PC-9 (cell line): ENCODE measurements around the gene PQBP1. TPM values are rescaled to one million over a fixed set of nuclear protein-coding genes. Genes with fewer than 3 reads are reported as not detected.
"Not testable (repeated sequence)": the region's sequence is repeated elsewhere in the genome, so short reads cannot be mapped to it uniquely, and the experiment has no call there.

Experiments used
- BruUV-seq: library from RNA; stranded (reverse); fragments of 400-500 nt; replicated peaks from 2 replicates; lab custom pipeline; 2021; lab: Mats Ljungman, UMichigan
- CTCF ChIA-PET: fragments of 300-600 bp; sonication (Branson Sonifier 250); formaldehyde crosslinking; loops from one replicate; lab custom pipeline; 2022; ENCODE audit warnings: antibody characterized with exemption; lab: Charles Lee
- POLR2A ChIA-PET: fragments of 300-600 bp; sonication (Branson Sonifier 250); formaldehyde crosslinking; loops from one replicate; lab custom pipeline; 2022; ENCODE audit warnings: antibody characterized with exemption; ENCODE audit not compliant: unreplicated experiment; lab: Charles Lee
- DNase-seq, 2 experiments: peaks; one replicate each; pipeline versions ENCODE4 v3.0.0 to v3.0.0-alpha.2; 2015 to 2022; ENCODE audit warnings: mixed read lengths in 1 of 2
- H2AFZ ChIP-seq: fragments of 200-600 bp; sonication (generic); 2 replicates; pipeline ENCODE4 v1.8.1; 2017; ENCODE audit warnings: antibody characterized with exemption
- H3F3A ChIP-seq: fragments of 200-600 bp; sonication (generic); 2 replicates; pipeline ENCODE4 v1.8.1; 2017; ENCODE audit warnings: antibody characterized with exemption, mild to moderate bottlenecking, low read depth; ENCODE audit not compliant: insufficient read depth
- H3K27ac ChIP-seq: fragments of 200-600 bp; sonication (generic); 2 replicates; pipeline ENCODE4 v1.6.1; 2016; ENCODE audit warnings: mixed run types
- H3K27me3 ChIP-seq: fragments of 200-600 bp; sonication (generic); 2 replicates; pipeline ENCODE4 v1.6.1; 2016; ENCODE audit warnings: low read depth, mixed run types; ENCODE audit not compliant: insufficient read depth
- H3K36me3 ChIP-seq: fragments of 200-600 bp; sonication (generic); 2 replicates; pipeline ENCODE4 v1.6.1; 2016; ENCODE audit warnings: low read depth, mixed run types
- H3K4me1 ChIP-seq: fragments of 200-600 bp; sonication (generic); replicated peaks from 2 replicates; pipeline ENCODE4 v1.6.1; 2016; ENCODE audit warnings: mixed run types; ENCODE audit not compliant: insufficient read depth
- H3K4me2 ChIP-seq: fragments of 200-600 bp; sonication (generic); 2 replicates; pipeline ENCODE4 v1.6.1; 2017; ENCODE audit warnings: mixed run types
- H3K4me3 ChIP-seq: fragments of 200-600 bp; sonication (generic); 2 replicates; pipeline ENCODE4 v1.6.1; 2016; ENCODE audit warnings: mixed run types
- H3K79me2 ChIP-seq: fragments of 200-600 bp; sonication (generic); 2 replicates; pipeline ENCODE4 v1.6.1; 2017; ENCODE audit warnings: low read depth, mixed run types
- H3K9me2 ChIP-seq: fragments of 200-600 bp; sonication (generic); 2 replicates; pipeline ENCODE4 v1.8.1; 2017; ENCODE audit warnings: mild to moderate bottlenecking; ENCODE audit not compliant: insufficient read depth
- H3K9me3 ChIP-seq: fragments of 200-600 bp; sonication (generic); 2 replicates; pipeline ENCODE4 v1.8.1; 2016; ENCODE audit warnings: low read depth; ENCODE audit not compliant: insufficient read depth
- H4K20me1 ChIP-seq: fragments of 200-600 bp; sonication (generic); 2 replicates; pipeline ENCODE4 v1.8.1; 2017; ENCODE audit not compliant: insufficient read depth
- EZH2 ChIP-seq: fragments of 200-600 bp; sonication (generic); IDR thresholded peaks from 2 replicates; pipeline ENCODE4 v1.8.0; 2017; ENCODE audit warnings: antibody characterized with exemption, low read depth
- intact Hi-C: fragments of 100-400 bp; cut with micrococcal nuclease; formaldehyde crosslinking; loops from one replicate; pipeline ENCODE4 v1.10.0; 2022; ENCODE audit not compliant: unreplicated experiment
- total RNA-seq: library from RNA; stranded (reverse); gene quantifications from 2 replicates; pipeline ENCODE4 v1.2.3, GENCODE V29; 2021
- TF ChIP-seq, protein P1 (sequence below): fragments of 200-600 bp; sonication (generic); conservative IDR thresholded peaks from 2 replicates; pipeline ENCODE4 v1.6.1; 2017; ENCODE audit warnings: mixed run types, antibody characterized with exemption, mild to moderate bottlenecking, moderate library complexity

Gene PQBP1
- total RNA-seq, 1 experiment from 2014 or later = 36.4 TPM

DNA sequence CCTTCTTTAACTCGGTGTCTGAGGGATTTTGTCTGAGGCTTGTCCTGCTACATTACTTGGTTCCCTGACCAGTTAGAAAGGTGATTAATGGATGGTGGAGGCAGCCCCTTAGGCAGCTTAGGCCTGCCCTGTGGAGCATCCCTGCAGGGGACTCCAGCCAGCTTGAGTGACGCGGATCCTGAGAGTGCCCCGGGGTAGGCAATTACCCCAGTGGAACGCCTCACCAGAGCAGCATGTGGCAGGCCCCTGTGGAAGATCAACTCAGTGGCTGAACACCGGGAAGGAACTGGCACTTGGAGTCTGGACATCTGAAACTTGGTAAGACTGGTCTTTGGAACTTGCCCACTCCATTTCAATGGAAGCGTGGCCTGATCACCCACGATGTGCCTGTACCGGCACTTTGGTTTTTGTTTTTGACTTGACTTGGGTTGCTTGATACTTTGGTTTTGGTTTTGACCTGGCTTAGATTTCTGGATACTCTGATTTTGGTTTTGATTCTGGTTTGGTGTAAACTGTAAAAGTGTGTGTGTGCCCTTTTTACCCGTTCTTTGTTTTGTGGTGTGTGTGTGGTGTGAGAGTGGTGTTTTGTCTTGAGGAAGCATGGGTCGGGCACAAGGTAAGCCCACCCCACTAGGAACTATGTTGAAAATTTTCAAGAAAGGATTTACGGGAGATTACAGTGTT, 43.5 kb upstream of the PQBP1 start:
- POLR2A ChIA-PET, intact Hi-C loops, DNase-seq, H3K4me2 ChIP-seq, H3K27me3 ChIP-seq, H3K27ac ChIP-seq, H3K79me2 ChIP-seq, H3K9me3 ChIP-seq, BruUV-seq, CTCF ChIA-PET, H3F3A ChIP-seq, H3K4me1 ChIP-seq, H3K9me2 ChIP-seq, H4K20me1 ChIP-seq, H3K36me3 ChIP-seq, H2AFZ ChIP-seq, H3K4me3 ChIP-seq: not testable (repeated sequence)

DNA sequence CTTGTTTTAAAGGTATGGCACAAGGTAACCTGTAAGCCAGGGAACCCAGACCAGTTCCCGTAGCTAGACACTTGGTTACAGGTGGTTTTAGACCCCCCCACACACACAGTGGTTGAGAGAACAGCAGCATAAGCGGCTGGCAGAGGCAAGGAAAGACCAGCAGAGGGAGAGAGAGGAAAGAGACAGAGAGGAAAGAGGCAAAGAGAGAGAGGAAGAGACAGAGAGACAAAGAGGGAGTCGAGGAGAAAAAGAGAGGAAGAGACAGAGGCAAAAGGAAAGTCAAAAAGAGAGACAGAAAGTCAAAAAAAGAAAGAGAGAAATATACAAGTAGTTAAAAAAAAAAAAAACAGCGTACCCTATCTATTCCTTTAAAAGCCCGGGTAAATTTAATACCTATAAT, 42.8 kb upstream of the PQBP1 start:
- Histone ChIP-seq H3K27ac (no peak overlapping the region), H3K4me2 (no peak overlapping the region), H3K27me3 (no peaks in the 10 kb centered on the region), H3K4me1 (no peaks in the 10 kb centered on the region), H3K36me3 (no peaks in the 10 kb centered on the region), H3K4me3 (no peak overlapping the region), H3K9me3 (no peaks in the 10 kb centered on the region), H3K9me2 (no peaks in the 10 kb centered on the region), H4K20me1 (no peaks in the 10 kb centered on the region), H3K79me2 (no peaks in the 10 kb centered on the region), H3F3A (no peaks in the 10 kb centered on the region), H2AFZ (no peak overlapping the region)
- BruUV-seq = no TSS peak
- intact Hi-C loops = no loop called here
- POLR2A ChIA-PET = no interaction called here
- DNase-seq = no peak
- CTCF ChIA-PET = no interaction called here
- TF ChIP-seq EZH2 = no peak
- TF ChIP-seq, protein P1, sequence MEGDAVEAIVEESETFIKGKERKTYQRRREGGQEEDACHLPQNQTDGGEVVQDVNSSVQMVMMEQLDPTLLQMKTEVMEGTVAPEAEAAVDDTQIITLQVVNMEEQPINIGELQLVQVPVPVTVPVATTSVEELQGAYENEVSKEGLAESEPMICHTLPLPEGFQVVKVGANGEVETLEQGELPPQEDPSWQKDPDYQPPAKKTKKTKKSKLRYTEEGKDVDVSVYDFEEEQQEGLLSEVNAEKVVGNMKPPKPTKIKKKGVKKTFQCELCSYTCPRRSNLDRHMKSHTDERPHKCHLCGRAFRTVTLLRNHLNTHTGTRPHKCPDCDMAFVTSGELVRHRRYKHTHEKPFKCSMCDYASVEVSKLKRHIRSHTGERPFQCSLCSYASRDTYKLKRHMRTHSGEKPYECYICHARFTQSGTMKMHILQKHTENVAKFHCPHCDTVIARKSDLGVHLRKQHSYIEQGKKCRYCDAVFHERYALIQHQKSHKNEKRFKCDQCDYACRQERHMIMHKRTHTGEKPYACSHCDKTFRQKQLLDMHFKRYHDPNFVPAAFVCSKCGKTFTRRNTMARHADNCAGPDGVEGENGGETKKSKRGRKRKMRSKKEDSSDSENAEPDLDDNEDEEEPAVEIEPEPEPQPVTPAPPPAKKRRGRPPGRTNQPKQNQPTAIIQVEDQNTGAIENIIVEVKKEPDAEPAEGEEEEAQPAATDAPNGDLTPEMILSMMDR = no peak

DNA sequence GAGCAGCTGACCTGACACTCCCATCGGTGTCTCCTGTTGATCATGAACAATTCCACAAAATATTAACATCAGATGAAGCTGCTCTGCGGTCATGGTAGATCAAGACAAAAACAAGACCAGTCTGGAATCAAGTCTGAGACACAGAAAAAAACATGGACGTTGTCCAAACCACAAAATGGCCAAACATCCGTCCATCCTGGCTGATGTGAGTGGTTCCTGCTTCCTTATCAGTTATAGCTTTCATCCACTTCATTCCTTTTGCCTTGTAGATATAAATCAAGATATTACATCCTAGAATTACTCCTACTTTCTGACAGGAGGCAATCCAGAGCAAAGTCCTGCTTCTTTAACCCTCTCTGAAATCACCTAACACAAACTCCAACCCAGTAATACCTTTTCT, 33.5 kb upstream of the PQBP1 start:
- CTCF ChIA-PET = interaction anchor here (0.7 kb wide), 1 partner anchor 48 kb away, joined by 5 read pairs; no protein-coding TSS in a partner anchor
- H3F3A ChIP-seq = peaks cover 3% of the 10 kb centered on the region; the same call in 1 of the 2 replicates
- no TSS peak for BruUV-seq
- no peaks in the 10 kb centered on the region for H3K27me3 ChIP-seq
- TF ChIP-seq EZH2 = no peak
- no peaks in the 10 kb centered on the region for H3K9me3 ChIP-seq
- POLR2A ChIA-PET = interaction anchor here (0.8 kb wide), 1 partner anchor 327 kb away, joined by 9 read pairs; no protein-coding TSS in a partner anchor
- H3K4me2 ChIP-seq = peak overlapping the region; percentile 40
- no peaks in the 10 kb centered on the region for H3K79me2 ChIP-seq
- no peak overlapping the region for H3K4me3 ChIP-seq
- no peaks in the 10 kb centered on the region for H4K20me1 ChIP-seq
- DNase-seq = peak; percentile 37 to 74
- no peak overlapping the region for H2AFZ ChIP-seq
- no peaks in the 10 kb centered on the region for H3K9me2 ChIP-seq
- peaks cover 7% of the 10 kb centered on the region; the same call in 1 of the 2 replicates for H3K4me1 ChIP-seq
- H3K36me3 ChIP-seq = no peaks in the 10 kb centered on the region
- intact Hi-C loops = no loop called here
- H3K27ac ChIP-seq = peak overlapping the region; percentile 60

DNA sequence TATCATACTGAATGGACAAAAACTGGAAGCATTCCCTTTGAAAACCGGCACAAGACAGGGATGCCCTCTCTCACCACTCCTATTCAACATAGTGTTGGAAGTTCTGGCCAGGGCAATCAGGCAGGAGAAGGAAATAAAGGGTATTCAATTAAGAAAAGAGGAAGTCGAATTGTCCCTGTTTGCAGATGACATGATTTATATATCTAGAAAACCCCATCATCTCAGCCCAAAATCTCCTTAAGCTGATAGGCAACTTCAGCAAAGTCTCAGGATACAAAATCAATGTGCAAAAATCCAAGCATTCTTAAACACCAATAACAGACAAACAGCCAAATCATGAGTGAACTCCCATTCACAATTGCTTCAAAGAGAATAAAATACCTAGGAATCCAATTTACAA, 25.7 kb upstream of the PQBP1 start:
- H3K4me3 ChIP-seq, H3K9me3 ChIP-seq, H3K27ac ChIP-seq, H3K27me3 ChIP-seq, H3K4me2 ChIP-seq, H3K79me2 ChIP-seq, CTCF ChIA-PET, DNase-seq, H3K9me2 ChIP-seq, H3K36me3 ChIP-seq, intact Hi-C loops, POLR2A ChIA-PET, BruUV-seq, H3K4me1 ChIP-seq, H4K20me1 ChIP-seq, H3F3A ChIP-seq, H2AFZ ChIP-seq: not testable (repeated sequence)

DNA sequence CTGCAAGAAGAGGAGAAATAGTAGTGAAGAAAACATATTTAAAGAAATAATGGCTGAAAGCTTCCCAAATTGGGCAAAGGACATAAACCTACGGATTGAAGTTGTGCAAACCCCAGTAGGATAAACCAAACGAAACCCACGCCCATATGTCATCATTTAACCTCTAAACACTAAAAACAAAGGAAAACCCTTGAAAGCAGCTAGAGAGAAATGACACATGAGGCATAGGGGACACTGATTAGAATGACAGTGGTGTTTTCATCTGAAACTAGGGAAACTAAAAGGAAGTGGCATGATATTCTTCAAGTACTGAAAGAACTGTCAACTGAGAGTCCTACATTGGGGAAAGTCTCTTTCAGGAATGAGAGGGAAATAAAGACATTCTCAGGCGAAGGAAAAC, 20.8 kb upstream of the PQBP1 start:
- H3K36me3 ChIP-seq, H3K27ac ChIP-seq, CTCF ChIA-PET, H4K20me1 ChIP-seq, H3K27me3 ChIP-seq, H3F3A ChIP-seq, H3K4me1 ChIP-seq, intact Hi-C loops, H2AFZ ChIP-seq, H3K79me2 ChIP-seq, H3K9me2 ChIP-seq, H3K4me2 ChIP-seq, H3K4me3 ChIP-seq, H3K9me3 ChIP-seq, DNase-seq, POLR2A ChIA-PET, BruUV-seq: not testable (repeated sequence)
